ENCODE measurements around the gene COMP. TPM values are rescaled to one million over a fixed set of nuclear protein-coding genes. Genes with fewer than 3 reads are reported as not detected.

The COMP gene
- total RNA-seq, 4 donors from 2014 or later = 0.40 TPM; not detected in 3

- Histone ChIP-seq H3K9me3 (no peaks in the 10 kb centered on the region), H3K27ac (no peak overlapping the region), H3K27me3 (no peaks in the 10 kb centered on the region), H3K4me1 (no peaks in the 10 kb centered on the region), H3K4me3 (no peak overlapping the region), H3K36me3 (no peaks in the 10 kb centered on the region)
- no peak for DNase-seq
- no peak for TF ChIP-seq CTCF (IDR thresholded peaks at IDR 0.05)
- no peak for TF ChIP-seq POLR2A (IDR thresholded peaks at IDR 0.05)
Measured at GRCh38 chr19:18776288-18776594, 14.9 kb downstream of the COMP start.

GRCh38 chr19:18775586-18776287, 15.4 kb downstream of the COMP start:
- no peaks in the 10 kb centered on the region for H3K4me1 ChIP-seq
- H3K27ac ChIP-seq = no peak overlapping the region

DNA sequence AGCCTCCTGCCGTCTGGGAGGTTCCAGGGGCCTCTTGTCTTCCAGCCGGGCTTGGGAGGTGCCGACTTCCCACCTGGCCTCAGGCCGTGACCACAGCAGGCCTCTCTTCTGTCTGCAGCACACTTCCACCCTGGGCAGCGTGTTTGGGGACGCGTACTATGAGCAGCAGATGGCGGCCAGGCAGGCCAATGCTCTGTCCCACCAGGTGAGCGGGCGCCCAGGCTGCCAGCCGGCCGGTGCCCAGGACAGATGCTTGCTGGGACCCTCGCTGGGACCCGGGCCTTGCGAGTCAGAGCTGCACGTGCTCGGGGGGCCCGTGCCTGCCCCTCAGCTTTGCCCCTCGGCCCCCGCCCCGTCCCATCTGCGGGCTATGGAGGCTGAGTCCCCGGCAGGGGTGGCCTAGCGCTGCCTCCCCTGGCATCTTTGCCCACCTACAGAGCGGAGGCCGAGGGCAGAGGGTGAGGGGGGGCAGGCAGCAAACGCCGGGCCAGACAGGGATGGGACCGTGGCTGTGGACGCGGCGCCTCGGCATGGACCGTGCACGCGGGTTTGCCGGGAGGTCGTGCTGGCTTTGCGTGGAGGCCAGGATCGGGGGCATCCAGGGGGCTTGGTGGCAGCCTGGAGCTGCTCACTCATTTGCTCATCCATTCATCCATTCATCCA, 16.2 kb downstream of the COMP start:
- Histone ChIP-seq H3K9me3 (no peaks in the 10 kb centered on the region), H3K27ac (no peak overlapping the region), H3K4me3 (no peak overlapping the region), H3K4me1 (no peaks in the 10 kb centered on the region), H3K27me3 (no peaks in the 10 kb centered on the region), H3K36me3 (no peaks in the 10 kb centered on the region)
- no peak for TF ChIP-seq POLR2A (IDR thresholded peaks at IDR 0.05)
- no peak for TF ChIP-seq CTCF (IDR thresholded peaks at IDR 0.05)
- no peak for DNase-seq

More at GRCh38 chr19:18775586-18776287, 15.4 kb downstream of the COMP start:
- no peak for DNase-seq
- Histone ChIP-seq H3K9me3 (no peaks in the 10 kb centered on the region), H3K4me3 (no peak overlapping the region), H3K36me3 (no peaks in the 10 kb centered on the region), H3K27me3 (no peaks in the 10 kb centered on the region)
- TF ChIP-seq CTCF (IDR thresholded peaks at IDR 0.05) = no peak
- TF ChIP-seq POLR2A (IDR thresholded peaks at IDR 0.05) = no peak

DNA sequence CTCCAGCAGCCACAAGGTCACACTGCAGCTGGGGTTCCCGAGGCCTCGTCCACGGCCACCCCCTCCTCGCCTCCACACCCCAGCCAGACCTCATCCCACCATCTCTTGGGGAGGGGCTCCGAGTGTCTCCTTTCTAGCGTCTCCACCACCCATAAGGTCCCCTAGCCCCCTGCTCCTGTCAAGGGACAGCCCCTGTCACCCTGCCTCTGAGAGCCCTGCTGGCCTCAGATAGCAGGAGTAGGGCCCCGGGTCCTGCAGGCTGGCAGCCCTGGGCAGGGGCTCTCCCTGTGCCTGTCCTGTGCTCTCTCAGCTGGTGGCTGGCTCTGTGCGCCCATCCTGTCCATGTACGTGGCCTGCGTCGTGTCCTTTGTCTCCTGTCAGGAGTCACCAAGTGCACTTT, 17.0 kb downstream of the COMP start:
- Histone ChIP-seq H3K27me3 (no peaks in the 10 kb centered on the region), H3K9me3 (no peaks in the 10 kb centered on the region), H3K4me1 (no peaks in the 10 kb centered on the region), H3K4me3 (no peak overlapping the region), H3K27ac (no peak overlapping the region), H3K36me3 (no peaks in the 10 kb centered on the region)
- no peak for DNase-seq
- TF ChIP-seq POLR2A (IDR thresholded peaks at IDR 0.05) (no peak), CTCF (IDR thresholded peaks at IDR 0.05) (no peak)

DNA sequence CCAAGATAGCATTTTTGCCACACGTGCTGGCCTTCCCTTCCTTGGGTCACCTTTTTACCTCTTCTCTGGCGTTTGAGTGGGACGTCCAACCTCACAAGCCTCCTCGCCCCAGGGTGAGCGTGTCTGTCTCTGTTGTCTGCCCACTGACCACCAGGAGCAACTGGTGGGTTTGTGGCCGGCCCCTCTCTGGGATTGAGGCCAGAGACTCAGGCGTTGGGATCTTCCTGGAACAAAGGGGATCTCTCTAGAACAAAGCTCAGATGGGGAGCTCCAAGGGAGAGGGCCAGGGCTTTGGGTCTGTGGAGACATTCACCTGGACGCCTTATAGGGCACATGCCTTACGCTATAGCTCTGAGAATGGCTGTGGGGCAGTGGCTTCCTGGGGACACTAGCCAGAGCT, 17.4 kb downstream of the COMP start:
- Histone ChIP-seq H3K9me3 (no peaks in the 10 kb centered on the region), H3K4me3 (no peak overlapping the region), H3K27ac (no peak overlapping the region), H3K36me3 (no peaks in the 10 kb centered on the region), H3K4me1 (no peaks in the 10 kb centered on the region), H3K27me3 (no peaks in the 10 kb centered on the region)
- TF ChIP-seq POLR2A (IDR thresholded peaks at IDR 0.05) (no peak), CTCF (IDR thresholded peaks at IDR 0.05) (no peak)
- no peak for DNase-seq

Measured in Peyer's patch (tissue), 4 donors.